HG02588 (cell line): ENCODE results near the gene YTHDF1.

ENCODE experiments used
- ATAC-seq: cut with Tn5 transposase; IDR thresholded peaks from one replicate; pipeline ENCODE4 v1.9.1; 2021; ENCODE audit warnings: mild to moderate bottlenecking, moderate library complexity; ENCODE audit not compliant: unreplicated experiment

Gene YTHDF1

DNA sequence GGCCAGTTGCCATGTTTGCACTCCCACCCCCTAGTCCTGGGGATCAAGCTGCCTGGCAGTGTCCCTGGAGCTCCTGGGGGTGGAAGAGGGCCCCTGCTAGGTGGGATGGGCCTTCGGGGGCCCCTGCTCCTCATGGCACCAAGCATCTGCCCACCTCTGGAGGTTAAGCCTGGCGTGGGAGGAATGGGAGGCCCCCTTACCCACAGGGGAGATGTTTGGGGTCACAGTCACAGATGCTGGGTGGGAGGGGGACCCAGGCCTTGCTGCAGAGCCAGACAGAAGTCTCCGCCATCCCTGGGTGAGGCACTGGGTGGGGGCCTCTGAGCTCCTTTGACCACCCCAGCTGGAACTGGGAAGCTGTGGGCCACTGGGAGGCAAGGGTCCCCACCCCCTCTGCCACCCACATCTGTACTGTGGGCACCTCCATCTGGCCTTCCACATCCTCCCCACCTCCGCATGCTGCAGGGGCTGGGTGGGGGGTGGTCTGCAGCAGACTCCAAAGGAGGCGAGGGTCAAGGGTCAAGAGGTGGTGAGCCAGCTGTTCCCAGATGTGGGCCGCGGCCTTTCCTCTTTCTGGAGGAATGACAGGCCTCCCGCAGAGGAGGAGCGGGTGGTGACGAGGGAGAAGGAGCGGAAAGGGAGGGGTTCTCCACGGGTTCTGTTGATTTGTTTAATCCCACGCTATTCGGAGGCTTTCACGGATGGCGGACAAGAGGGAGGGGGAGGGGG, 41.5 kb downstream of the YTHDF1 start:
- ATAC-seq, result no peak

DNA sequence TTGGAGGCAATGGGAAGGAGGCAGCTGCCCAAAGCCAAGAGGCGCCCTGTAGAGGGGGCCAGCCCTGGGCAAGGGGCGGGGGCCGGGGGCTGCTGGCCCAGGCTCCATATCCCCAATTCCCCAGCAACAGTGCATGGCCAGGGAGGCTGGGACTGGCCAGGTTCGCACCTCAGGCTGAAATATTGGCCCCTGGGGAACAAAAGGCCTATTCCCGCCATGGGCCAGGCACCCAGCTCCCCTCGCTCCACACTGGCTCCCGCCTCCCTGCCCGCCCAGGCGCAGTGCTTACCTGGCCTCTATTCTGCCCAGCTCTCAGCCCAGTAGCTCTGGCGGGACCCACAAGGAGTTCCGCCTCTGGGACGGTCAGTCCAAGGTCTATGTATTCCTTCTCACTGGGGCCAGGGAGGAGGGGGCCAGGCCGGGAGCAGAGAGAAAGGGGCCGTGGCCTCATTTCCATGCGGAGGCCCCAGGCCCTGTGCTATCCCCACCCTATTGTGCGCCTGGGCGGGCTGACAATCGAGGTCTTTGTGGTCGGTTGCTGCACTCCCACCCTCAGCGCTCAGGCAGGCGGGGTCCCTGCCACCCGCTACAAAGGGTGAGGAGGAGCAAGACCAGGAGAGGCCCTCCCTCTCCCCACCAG, 42.3 kb downstream of the YTHDF1 start:
- ATAC-seq, result no peak

DNA sequence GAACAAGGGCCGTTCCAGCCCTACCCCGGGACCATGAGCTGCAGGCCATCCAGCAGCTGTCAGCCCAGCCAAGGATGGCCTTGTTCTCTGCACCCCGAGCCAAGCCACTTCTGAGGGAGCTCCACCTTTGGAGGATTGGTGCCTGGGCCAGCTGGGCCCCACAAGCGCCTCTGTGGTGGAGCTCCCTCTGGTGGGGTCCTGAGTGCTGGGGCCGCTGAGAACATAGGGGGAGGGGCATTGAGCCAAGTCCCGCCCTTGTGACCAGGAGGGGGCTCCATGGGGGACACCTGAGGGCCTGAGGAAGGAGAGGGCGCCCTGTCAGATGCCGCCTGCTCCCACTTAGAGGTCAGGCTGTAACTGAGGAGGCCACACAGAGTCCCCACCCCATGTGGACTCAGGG, 43.2 kb downstream of the YTHDF1 start:
- no peak for ATAC-seq

DNA sequence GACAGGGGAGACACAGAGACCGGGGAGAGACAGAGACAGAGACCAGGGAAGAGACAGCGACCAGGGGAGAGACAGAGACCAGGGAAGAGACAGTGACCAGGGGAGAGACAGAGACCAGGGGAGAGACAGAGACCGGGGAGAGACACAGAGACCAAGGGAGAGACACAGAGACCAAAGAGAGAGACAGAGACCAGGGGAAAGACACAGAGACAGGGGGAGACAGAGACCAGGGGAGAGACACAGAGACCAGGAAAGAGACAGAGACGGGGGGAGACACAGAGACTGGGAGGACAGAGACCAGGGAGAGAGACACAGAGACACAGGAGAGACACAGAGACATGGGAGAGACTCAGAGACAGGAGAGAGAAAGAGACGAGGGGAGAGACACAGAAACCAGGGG, 43.9 kb downstream of the YTHDF1 start:
- ATAC-seq, result no peak

DNA sequence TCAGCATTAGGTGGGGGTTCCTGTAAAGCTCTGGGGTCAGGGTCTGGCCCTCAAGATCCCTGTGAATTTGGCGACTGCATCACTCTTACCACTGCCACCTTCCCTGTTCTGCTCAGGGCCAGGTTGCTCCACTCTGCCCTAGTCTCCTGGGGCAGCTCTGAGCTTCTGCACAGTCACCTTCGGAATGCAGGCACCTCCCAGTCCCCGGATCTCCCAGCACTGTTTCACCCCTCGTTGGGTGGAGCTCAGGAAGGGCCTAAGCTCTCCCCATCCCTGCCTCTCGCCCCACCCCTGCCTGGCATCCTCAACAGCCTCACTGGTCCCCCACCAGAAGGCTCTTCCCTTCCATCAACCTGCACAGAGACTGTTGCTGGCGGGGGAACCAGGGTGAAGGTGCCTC, 46.2 kb downstream of the YTHDF1 start:
- no peak for ATAC-seq

DNA sequence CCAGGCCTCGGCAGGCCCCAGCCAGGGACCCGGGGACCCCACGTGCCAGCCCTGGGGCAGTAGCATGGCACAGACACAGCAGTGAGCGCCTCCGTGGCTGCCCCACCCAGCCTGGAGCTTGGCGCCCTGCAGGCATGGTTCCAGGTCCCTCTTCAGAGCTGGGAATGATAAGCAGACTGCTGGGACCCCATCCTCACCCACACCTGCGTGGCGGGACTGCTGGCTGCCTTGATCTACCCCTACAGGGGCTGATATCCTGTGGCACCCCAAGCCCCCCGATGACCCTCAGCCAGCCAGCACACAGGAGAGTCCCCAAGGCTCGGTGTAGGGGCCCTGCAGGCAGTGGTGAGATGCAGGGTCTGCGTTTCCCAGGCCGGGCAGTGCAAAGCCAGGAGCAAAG, 47.1 kb downstream of the YTHDF1 start:
- ATAC-seq, result no peak

DNA sequence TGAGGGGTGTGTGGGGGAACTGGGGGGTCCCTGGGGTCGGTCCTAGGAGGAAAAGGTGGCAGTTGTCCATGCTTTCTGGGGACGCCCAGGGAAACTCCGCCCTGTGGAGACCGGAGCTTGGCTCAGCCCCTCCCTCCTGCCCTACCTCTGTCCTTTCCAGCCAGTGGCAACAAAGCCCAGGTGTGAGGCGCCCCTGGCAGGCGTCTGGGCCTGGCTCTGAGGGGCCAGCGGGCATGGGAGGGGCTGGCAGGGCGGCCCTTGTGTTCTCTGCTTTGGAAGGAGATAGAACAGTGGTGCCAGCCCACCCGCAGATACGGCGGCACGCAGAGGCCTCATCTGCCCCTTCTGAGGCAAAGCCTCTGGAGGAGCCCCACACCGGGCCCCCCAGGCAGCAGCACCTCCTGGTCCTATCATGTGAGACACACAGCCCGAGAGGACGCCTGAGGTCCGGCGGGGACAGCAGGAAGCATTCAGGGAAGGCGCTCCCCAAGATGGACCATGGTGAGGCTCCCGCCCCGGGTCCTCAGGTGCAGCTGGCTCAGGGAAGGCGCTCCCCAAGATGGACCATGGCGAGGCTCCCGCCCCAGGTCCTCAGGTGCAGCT, 47.9 kb downstream of the YTHDF1 start:
- ATAC-seq, result no peak

DNA sequence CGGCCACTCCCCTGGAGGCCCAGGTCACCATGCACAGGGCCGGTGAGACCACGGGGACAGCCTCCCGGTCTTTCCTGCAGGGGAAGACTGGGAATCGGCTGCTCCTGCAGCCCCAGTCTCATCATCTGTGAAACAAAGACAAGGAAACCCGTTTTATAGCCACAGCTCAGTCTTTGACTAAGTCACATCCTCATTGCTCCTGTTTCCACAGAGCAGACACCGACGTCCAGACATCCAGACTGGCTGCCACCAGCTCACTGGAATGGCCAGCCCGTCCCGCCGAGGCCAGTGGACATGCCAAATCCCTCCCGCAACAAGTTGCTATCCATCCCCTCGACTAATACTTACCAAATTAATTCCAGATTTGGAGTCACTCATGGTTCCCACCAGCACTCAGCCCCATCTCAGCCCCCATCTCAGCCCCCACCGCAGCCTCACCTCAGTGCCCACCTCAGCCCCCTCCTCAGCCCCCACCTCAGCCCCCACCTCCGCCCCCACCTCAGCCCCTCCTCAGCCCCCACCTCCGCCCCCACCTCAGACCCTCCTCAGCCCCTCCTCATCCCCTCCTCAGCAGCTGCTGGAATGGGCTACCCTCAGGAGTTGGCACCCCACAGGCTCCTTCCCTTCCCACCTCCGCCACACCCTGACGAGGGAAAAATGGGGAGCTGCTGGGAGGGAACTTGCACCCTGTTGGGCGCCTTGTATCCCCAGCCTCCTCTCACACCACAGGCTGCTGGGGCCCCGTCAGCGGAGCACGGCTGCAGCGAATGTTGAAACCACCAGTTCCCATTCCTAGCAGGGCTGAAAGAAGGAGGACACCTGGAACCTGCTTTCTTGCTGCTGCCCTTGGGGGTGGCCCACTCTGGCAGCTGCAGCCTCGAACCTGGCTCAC, 48.7 kb downstream of the YTHDF1 start:
- ATAC-seq, result no peak

DNA sequence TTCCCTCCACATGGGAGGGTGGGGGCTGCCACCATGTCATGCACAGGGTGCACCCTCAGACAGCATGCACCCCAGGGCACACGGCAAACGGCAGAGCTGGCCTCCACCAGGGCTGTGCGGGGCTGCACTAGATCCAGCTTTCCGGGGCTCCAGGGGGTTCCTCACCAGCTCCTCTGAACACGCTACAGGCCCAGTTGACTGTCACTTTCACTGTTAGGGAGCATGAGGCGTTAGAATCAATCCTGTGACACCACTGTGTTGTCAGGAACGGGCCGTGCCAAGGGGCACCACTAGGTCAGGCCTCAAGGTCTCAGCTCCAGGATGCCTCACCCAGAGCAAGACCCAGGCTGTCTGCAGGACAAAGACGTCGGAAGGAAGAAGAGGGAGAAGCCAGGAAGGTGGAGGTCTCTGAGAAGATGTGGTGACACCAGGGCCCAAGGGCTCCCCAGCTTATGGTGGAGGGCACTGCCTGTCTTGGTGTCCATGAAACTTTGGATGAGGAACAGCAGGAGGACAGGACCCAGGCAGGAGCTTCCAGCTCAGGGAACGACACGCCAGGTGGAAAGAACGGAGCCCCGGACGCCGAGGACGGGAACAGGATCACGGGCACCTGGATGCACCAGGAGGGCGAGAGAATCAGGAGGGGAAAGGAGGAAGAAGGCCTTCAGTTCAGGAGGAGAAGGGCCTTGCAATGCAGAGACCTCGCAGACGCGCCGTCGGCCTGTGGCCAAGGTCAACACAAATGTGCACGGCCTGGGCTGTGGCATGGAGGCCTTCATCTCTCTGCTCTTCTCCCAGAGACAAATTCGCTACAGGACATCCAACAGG, 49.5 kb downstream of the YTHDF1 start:
- no peak for ATAC-seq

DNA sequence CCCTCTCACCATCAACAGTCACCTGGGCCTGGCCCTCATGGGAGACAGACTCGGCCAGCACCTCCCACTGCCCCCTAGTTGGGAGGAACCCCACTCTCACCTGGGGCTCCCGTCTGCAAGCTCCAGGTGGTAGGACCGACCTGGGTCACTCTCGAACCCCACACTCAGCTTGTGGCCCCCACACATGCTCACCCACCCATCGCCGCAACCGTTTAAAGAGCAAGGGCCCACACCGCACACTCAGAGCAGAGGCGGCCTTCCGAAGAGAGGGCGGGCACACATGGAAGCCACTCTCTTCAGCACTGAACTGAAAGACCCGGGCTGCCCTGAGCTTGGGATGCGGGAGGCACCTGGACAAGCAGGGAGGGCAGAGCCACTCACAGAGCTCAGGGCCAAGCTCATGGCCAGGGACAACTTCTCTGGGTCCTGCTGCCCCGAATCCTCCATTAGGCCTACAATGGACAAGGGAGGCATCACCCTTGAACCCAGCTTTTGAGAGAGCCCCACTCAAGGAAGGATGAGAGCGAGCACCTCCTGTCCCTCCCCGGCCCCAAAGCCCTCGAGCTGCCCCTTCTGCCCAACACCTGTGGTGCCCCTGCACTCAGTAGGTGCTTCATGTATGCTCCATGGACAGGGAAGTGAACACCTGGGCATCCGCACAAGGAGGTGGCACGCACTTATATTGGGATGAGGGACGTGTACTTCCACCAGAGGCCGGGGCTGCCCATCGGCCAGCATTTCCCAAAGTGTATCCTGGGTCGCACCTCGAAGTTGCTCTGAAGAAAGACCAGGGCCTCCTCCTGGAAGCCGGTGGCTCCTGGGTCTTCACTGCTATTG, 50.4 kb downstream of the YTHDF1 start:
- no peak for ATAC-seq

DNA sequence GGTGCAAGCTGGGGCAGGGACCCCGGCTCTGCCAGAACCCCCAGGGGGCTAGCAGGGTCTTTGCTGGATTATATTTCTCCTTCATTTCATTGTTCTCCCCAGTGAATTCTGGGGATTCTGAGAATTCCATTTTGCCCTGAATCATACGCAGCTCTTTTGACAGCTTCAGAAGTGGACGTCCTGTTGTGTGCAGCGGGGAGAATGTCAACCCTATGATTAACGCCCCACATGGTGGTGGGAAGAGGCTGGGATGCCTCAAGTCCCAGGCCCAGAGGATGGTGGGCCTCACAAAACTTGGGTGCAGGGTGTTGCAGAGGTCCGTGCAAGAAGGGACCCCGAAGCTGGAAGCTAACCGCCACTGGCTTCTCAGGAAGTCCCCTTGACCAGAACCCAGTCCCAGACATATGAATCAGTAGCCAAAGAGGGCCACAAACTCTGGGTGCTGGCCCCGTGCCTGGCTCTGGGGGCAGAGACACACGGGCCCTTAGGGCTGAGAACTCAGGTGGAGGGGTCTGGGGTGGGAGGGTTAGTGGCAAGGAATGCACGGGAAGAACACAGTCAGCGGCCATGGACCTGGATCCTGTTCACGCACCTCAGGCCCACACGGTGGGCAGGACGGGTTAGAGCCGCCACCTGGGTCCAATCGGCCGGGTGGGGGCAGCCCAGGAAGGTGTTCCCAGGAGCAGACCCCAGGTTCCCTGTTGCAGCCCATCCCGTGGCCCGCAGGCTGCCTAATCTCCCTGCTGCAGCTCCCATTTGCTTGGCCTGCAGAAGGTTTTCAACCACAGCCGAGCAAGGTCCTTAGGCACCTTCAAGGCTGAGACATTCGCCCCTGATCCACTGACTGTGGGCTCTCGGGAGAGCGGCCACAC, 51.2 kb downstream of the YTHDF1 start:
- ATAC-seq, result no peak

DNA sequence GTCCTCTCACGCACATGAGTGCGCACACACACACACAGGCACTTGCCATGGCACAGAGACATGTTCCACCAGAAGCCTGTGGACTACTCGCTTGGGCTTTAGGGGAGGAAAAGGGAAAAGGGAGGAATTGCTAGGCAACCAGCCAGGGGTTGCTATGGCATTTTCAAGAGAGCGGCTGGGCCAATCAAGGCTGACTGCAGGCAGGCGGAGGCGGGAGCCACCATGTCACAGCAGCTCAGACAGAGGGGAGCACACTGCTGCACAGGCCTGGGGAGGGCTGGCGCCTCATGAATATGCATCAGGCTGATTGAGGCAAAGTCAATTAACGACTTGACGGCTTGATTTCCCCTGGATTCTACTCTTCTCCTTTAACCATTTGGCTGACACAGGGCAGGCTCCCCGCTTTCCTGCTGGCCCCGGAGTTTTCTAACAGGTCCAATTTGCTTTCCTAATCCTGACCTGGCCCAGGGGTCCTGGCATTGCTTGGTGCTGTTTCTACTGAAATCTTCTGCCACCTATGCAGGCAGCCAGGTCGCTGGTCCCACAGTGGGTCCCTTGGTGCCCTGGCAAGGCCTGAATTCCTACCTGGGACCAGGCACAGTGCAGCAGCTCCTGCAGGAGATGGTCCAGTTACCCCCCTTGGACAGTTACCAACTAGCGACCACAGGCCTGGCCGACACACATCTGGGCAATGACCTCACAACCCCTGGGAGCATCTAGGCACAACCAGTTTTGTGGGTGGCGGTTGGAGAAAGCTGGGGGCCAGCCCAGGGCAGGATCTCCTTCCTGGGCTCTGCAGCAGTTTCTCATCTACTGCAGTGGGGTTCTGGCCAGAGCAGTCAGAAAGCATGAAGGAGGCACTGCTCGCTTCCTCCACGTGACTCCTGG, 52.1 kb downstream of the YTHDF1 start:
- no peak for ATAC-seq

DNA sequence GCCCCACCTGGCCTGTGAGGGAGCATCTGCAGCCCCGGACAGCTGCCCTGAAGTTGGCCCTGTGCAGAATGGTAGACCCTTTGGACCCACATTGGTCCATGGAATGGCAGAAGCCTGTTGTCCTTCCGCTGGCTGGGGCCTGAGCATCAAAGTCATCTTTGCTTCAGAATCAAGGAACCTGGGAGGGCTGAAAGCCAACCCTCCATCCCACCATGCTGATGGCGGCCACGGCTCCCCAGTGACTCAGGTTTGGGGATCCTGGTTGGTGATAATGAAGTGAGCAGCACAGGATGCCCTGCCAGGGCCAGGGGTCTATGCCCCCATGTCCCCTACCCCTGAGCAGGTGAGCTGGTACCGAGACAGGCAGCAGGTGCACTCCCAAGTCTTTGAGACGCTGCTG, 52.8 kb downstream of the YTHDF1 start:
- ATAC-seq, result no peak

DNA sequence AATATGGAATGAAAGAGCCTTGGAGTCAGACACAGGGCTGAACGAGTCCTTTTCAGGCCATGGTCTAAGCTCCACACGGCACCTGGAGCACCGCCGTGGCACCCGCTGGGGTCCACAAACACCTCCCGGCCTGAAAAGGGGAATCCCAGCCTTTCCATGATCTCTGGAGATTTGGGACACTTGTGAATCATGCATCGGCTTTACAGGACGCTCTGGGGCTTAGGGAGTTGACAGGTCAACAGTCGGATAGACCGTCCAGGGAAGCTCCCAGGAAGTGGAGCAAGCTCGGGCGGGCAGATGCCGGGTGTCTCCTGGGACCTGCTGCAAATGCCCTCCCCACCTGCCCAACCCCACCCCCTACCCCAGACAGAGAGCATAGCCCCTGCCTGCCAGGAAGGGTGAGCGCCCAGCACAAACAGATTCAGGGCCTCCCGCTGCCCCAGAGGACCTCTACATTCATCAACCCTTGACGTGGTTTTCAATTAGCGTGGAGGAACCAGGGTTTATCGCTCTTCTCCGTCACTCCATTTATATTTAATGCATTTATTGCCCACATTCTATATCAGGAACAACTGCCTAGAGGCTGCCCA, 53.6 kb downstream of the YTHDF1 start:
- no peak for ATAC-seq

DNA sequence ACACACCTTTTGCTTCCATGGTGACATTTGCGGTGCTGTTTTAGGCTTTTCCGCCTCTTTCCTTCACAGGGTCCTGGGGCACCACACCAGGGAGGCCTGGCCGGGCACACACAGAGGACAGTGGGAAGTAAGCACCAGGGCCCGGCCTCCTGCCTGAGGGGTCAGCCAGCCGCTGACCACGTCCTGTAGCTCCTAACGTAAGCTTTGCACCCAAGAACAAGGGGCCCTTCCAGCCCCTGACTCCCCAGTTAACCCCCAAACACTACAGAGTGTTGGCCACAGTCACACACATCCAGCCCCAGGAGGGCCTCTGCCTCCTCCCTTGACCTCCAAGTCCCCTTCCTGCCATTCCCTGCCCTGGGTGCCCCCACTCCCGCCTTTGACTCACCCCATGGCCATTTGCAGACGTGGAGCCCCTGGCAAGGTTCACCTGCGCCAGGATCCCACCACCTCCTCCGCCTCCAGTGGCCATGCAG, 54.7 kb downstream of the YTHDF1 start:
- no peak for ATAC-seq

DNA sequence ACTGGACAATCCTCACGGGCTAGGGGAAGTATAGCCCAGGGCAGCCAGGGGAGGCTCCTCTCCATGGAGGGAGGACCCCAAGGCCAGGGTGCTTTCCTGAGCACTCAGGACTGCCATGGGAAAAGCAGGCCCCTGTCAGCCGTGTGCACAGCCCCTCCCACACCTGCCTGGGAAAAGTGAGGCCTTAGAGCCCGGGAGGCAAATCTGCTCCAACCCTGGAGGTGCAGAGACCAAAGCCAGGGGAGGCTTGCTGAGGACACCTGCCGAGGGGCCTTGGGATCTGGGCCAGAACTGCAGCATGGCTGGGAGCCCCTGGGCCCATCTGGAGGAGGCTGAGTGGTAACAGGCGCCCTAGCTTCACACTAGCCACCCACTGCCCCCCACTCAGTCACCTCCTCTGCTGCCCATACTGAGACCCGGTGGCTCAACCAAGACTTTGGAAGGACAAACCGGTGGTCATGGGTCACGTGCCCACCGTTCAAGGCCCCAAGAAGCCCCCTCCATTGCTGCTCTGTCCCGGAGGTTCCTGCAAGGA, 55.2 kb downstream of the YTHDF1 start:
- no peak for ATAC-seq
